CD14-positive monocyte (primary cell): ENCODE data around the gene NNAT. TPM values are rescaled to one million over a fixed set of nuclear protein-coding genes. Genes with fewer than 3 reads are reported as not detected.
"Not testable (repeated sequence)": the region's sequence is repeated elsewhere in the genome, so short reads cannot be mapped to it uniquely, and the experiment has no call there.

ENCODE experiments used
- DNase-seq, 3 donors: peaks; one replicate each; pipeline ENCODE4 v3.0.0-alpha.2; 2011 to 2022
- H2AFZ ChIP-seq: 2 replicates; pipeline ENCODE4 v1.6.0; 2012; ENCODE audit warnings: mild to moderate bottlenecking, low read depth, low read length, inconsistent platforms; ENCODE audit not compliant: insufficient read depth, poor library complexity, severe bottlenecking
- H3K27ac ChIP-seq, 2 donors: 1 replicate in 1 of 2; 2 replicates in 1 of 2; pipeline ENCODE4 v1.5.1; 2012 to 2013; ENCODE audit warnings: low read length in 2 of 2, control low read depth in 1 of 2, inconsistent platforms in 1 of 2, low read depth in 1 of 2, mild to moderate bottlenecking in 1 of 2
- H3K27me3 ChIP-seq, 2 donors: one replicate each; pipeline versions ENCODE4 v1.6.0 to v1.6.1; 2011 to 2013; ENCODE audit warnings: low read length in 2 of 2; ENCODE audit not compliant: control insufficient read depth in 2 of 2, insufficient read depth in 2 of 2
- H3K36me3 ChIP-seq, 2 donors: replicated peaks in 1 of 2; 1 replicate in 1 of 2; 2 replicates in 1 of 2; pipeline versions ENCODE4 v1.5.1 to v1.6.1; 2012 to 2013; ENCODE audit warnings: low read length in 2 of 2, control low read depth in 1 of 2, inconsistent platforms in 1 of 2, mild to moderate bottlenecking in 1 of 2; ENCODE audit not compliant: insufficient read depth in 2 of 2, control insufficient read depth in 1 of 2
- H3K4me1 ChIP-seq, 2 donors: 1 replicate in 1 of 2; 2 replicates in 1 of 2; pipeline versions ENCODE4 v1.5.1 to v1.6.1; 2012 to 2013; ENCODE audit warnings: low read length in 2 of 2, control low read depth in 1 of 2, inconsistent platforms in 1 of 2, mild to moderate bottlenecking in 1 of 2, moderate library complexity in 1 of 2; ENCODE audit not compliant: insufficient read depth in 2 of 2, control insufficient read depth in 1 of 2
- H3K4me2 ChIP-seq: replicated peaks from 2 replicates; pipeline ENCODE3; 2012; ENCODE audit warnings: low read length, moderate library complexity, mild to moderate bottlenecking; ENCODE audit not compliant: poor library complexity, severe bottlenecking; ENCODE audit errors: extremely low read depth
- H3K4me3 ChIP-seq, 3 experiments: fragments of 200-600 bp in 1 of 3; sonication (generic) in 1 of 3; replicated peaks in 1 of 3; 1 replicate in 2 of 3; 2 replicates in 1 of 3; pipeline ENCODE4 v1.5.1; 2011 to 2013; ENCODE audit warnings: low read length in 3 of 3, mild to moderate bottlenecking in 3 of 3, control low read depth in 2 of 3, low read depth in 2 of 3, inconsistent platforms in 1 of 3, moderate library complexity in 1 of 3
- H3K79me2 ChIP-seq: 2 replicates; pipeline ENCODE4 v1.6.0; 2012; ENCODE audit warnings: mild to moderate bottlenecking, control low read depth, inconsistent platforms, low read length, moderate library complexity; ENCODE audit not compliant: insufficient read depth
- H3K9ac ChIP-seq: 2 replicates; pipeline ENCODE4 v1.6.0; 2017; ENCODE audit warnings: low read length, mild to moderate bottlenecking; ENCODE audit not compliant: insufficient read depth, poor library complexity, severe bottlenecking
- H3K9me3 ChIP-seq, 2 donors: replicated peaks in 1 of 2; 1 replicate in 1 of 2; 2 replicates in 1 of 2; pipeline versions ENCODE4 v1.5.1 to v1.6.1; 2012 to 2013; ENCODE audit warnings: low read length in 2 of 2, control low read depth in 1 of 2; ENCODE audit not compliant: control insufficient read depth in 1 of 2, insufficient read depth in 1 of 2
- H4K20me1 ChIP-seq: 2 replicates; pipeline ENCODE4 v1.6.0; 2012; ENCODE audit warnings: mild to moderate bottlenecking, low read length, control low read depth, moderate library complexity; ENCODE audit not compliant: insufficient read depth
- H3K27ac Mint-ChIP-seq, 7 donors: one replicate each; pipeline ENCODE4 v1.8.0; 2020; ENCODE audit warnings: mild to moderate bottlenecking in 7 of 7, mixed read lengths in 7 of 7, moderate library complexity in 6 of 7, inconsistent platforms in 2 of 7
- H3K27me3 Mint-ChIP-seq, 3 donors: one replicate each; pipeline ENCODE4 v1.8.0; 2021 to 2022; ENCODE audit warnings: low read depth in 3 of 3, mild to moderate bottlenecking in 3 of 3, mixed read lengths in 3 of 3, moderate library complexity in 3 of 3, inconsistent platforms in 1 of 3
- H3K36me3 Mint-ChIP-seq, 2 donors: one replicate each; pipeline ENCODE4 v1.8.0; 2020; ENCODE audit warnings: mixed read lengths in 2 of 2, inconsistent platforms in 1 of 2, mild to moderate bottlenecking in 1 of 2
- H3K4me1 Mint-ChIP-seq: one replicate; pipeline ENCODE4 v1.8.0; 2020; ENCODE audit warnings: mild to moderate bottlenecking, mixed read lengths
- H3K4me3 Mint-ChIP-seq, 2 donors: one replicate each; pipeline ENCODE4 v1.8.0; 2020; ENCODE audit warnings: mild to moderate bottlenecking in 2 of 2, mixed read lengths in 2 of 2, moderate library complexity in 1 of 2
- H3K9me3 Mint-ChIP-seq, 7 donors: one replicate each; pipeline ENCODE4 v1.8.0; 2020 to 2022; ENCODE audit warnings: mixed read lengths in 7 of 7, mild to moderate bottlenecking in 6 of 7, moderate library complexity in 6 of 7, inconsistent platforms in 2 of 7
- WGBS: methylation state at CpG from one replicate; pipeline ENCODE4 v1.1.5; 2013; ENCODE audit warnings: missing lambda C conversion rate; ENCODE audit not compliant: insufficient coverage; 5-methylcytosine and 5-hydroxymethylcytosine counted together
- intact Hi-C, 2 donors: fragments of 100-400 bp; cut with micrococcal nuclease; formaldehyde crosslinking; loops; one replicate each; pipeline versions ENCODE4 v1.15.0 to v1.15.1; 2023
- polyA plus RNA-seq, 3 donors: library from polyadenylated mRNA; depleted of rRNA in 1 of 3; unstranded in 2 of 3; stranded (reverse) in 1 of 3; fragments of 300-500 nt in 2 of 3; fragments of >200 nt in 1 of 3; fragmentation: Illumina TruSeq in 2 of 3; gene quantifications; 1 replicate in 2 of 3; 2 replicates in 1 of 3; pipeline ENCODE4 v1.2.3, GENCODE V29; 2012 to 2021
- TF ChIP-seq, protein P1 (sequence below): fragments of 200-600 bp; IDR thresholded peaks from one replicate; pipeline ENCODE4 v1.8.0; 2022; ENCODE audit warnings: antibody characterized with exemption, mild to moderate bottlenecking

NNAT gene
- polyA plus RNA-seq, 3 donors, result not detected

DNA sequence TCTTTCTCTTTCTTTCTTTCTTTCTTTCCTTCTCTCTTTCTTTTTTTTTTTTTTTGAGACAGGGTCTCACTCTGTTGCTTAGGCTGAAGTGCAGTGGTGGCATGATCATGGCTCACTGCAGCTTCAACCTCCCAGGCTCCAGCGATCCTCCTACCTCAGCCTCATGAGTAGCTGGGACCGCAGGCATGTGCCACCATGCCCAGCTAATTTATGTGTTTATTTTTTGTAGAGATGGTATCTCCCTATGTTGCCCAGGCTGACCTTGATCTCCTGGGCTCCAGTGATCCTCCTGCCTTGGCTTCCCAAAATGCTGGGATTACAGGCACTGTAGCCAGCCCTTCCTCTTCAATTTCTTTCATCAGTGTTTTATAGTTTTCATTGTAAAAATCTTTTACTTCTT lies 30.6 kb downstream of the NNAT start:
- H3K27ac Mint-ChIP-seq, result peak overlapping the region in 1 of 7 donors; percentile 13
- H3K9ac ChIP-seq, H3K9me3 Mint-ChIP-seq, H3K4me1 Mint-ChIP-seq, H3K4me3 ChIP-seq, H3K9me3 ChIP-seq, H3K27ac ChIP-seq, H3K27me3 ChIP-seq, H3K4me2 ChIP-seq, H4K20me1 ChIP-seq, DNase-seq, H2AFZ ChIP-seq, intact Hi-C loops, H3K79me2 ChIP-seq, H3K36me3 Mint-ChIP-seq, H3K36me3 ChIP-seq, H3K4me1 ChIP-seq: not testable (repeated sequence)
- H3K4me3 Mint-ChIP-seq, result peak overlapping the region in 1 of 2 donors; percentile 15
- H3K27me3 Mint-ChIP-seq, result peaks cover 8 to 30% (median 23%) of the 10 kb centered on the region in 3 donors
- no CpG with 5 or more reads among the region's 2 CpGs for WGBS

DNA sequence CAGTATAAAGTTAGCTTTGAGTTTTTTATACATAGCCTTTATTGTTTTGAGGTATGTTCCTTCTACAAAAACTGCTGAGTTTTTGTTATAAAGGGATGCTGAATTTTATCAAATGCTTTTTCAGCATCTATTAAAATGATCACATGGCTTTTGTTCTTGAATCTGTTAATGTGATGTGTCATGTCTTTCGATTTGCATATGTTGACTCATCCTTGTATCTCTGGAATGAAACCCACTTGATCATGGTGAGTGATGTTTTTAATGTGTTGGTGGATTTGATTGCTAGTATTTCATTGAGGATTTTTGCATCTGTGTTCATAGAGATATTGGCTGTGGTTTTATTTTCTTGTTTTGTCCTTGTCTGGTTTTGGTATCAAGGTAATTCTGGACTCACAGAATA lies 31.4 kb downstream of the NNAT start:
- DNase-seq, result peak in 1 of 3 donors; percentile 22
- Mint-ChIP-seq H3K4me3 (no peak overlapping the region), H3K27me3 (peaks cover 8 to 27% (median 23%) of the 10 kb centered on the region in 3 donors), H3K27ac (no peak overlapping the region), H3K9me3 (no peaks in the 10 kb centered on the region), H3K4me1 (no peaks in the 10 kb centered on the region), H3K36me3 (no peaks in the 10 kb centered on the region)
- Histone ChIP-seq H2AFZ (no peak overlapping the region), H3K4me1 (no peaks in the 10 kb centered on the region), H3K79me2 (no peaks in the 10 kb centered on the region), H3K9me3 (no peaks in the 10 kb centered on the region), H3K36me3 (no peaks in the 10 kb centered on the region), H3K4me2 (no peak overlapping the region), H3K4me3 (no peak overlapping the region), H3K27ac (no peak overlapping the region), H3K9ac (no peak overlapping the region), H4K20me1 (no peaks in the 10 kb centered on the region), H3K27me3 (peaks cover 0 to 7% of the 10 kb centered on the region in 2 donors)
- TF ChIP-seq, protein P1, sequence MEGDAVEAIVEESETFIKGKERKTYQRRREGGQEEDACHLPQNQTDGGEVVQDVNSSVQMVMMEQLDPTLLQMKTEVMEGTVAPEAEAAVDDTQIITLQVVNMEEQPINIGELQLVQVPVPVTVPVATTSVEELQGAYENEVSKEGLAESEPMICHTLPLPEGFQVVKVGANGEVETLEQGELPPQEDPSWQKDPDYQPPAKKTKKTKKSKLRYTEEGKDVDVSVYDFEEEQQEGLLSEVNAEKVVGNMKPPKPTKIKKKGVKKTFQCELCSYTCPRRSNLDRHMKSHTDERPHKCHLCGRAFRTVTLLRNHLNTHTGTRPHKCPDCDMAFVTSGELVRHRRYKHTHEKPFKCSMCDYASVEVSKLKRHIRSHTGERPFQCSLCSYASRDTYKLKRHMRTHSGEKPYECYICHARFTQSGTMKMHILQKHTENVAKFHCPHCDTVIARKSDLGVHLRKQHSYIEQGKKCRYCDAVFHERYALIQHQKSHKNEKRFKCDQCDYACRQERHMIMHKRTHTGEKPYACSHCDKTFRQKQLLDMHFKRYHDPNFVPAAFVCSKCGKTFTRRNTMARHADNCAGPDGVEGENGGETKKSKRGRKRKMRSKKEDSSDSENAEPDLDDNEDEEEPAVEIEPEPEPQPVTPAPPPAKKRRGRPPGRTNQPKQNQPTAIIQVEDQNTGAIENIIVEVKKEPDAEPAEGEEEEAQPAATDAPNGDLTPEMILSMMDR, result no peak
- 44% methylated on average over 1 of the region's 1 CpG for WGBS
- intact Hi-C loops, result no loop called here

DNA sequence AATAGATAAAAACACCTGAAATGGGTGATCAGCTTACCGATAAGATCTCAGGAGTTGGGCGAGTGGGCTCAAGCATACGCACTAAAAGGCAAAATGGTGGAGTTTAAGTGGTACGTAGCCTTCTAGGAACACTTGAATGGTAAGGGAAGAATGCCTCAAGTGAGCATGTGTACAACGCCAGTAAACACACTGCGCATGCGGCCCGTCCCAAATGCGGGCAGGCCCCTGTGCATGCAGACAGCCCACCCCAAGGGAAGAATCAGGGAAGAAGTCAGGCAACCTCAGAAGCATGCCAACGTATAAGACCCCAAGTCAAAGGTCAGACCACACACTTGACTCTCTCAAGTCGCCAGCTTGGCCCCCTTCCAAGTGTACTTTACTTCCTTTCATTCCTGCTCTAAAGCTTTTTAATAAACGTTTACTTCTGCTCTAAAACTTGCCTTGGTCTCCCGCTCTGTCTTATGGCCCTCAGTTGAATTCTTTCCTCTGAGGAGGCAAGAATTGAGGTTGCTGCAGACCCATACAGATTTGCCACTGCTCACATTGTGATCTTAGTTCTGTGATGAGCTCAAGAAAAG lies 33.8 kb downstream of the NNAT start:
- H3K4me3 ChIP-seq, H3K4me2 ChIP-seq, H3K27ac ChIP-seq, H3K36me3 Mint-ChIP-seq, H3K9me3 Mint-ChIP-seq, H3K27me3 ChIP-seq, H3K36me3 ChIP-seq, H4K20me1 ChIP-seq, H2AFZ ChIP-seq, H3K4me1 ChIP-seq, H3K27ac Mint-ChIP-seq, H3K9me3 ChIP-seq, DNase-seq, H3K4me1 Mint-ChIP-seq, H3K9ac ChIP-seq, H3K79me2 ChIP-seq, intact Hi-C loops: not testable (repeated sequence)
- H3K4me3 Mint-ChIP-seq, result peak overlapping the region in 1 of 2 donors; percentile 54
- WGBS, result 87% methylated on average over 9 of the region's 13 CpGs
- H3K27me3 Mint-ChIP-seq, result peaks cover 8 to 29% (median 27%) of the 10 kb centered on the region in 3 donors
